ENCODE results near the gene RXRA. TPM values are rescaled to one million over a fixed set of nuclear protein-coding genes. Genes with fewer than 3 reads are reported as not detected.

RXRA gene
- total RNA-seq: 10 to 100 TPM; 68.2 to 72.0 TPM

GRCh38 chr9:134325813-134326723 lies at the start of gene RXRA:
TSS of gene RXRA (plus strand) at chr9:134326455. CDS start at chr9:134326632, 177 bp downstream.
- Histone ChIP-seq H3K4me1 (peaks cover 30% of the 10 kb centered on the region), H3K36me3 (no peaks in the 10 kb centered on the region), H3K27me3 (no peaks in the 10 kb centered on the region), H3K4me3 (peak within 1 kb of the TSS; percentile 80), H3K9ac (ENCODE audit: low read depth in 2 of 2, low read length in 2 of 2) (peak within 1 kb of the TSS; percentile 95 to 97), H3K9me3 (no peaks in the 10 kb centered on the region), H3K27ac (peak within 1 kb of the TSS; percentile 92)
- no peak for TF ChIP-seq CTCF (IDR thresholded peaks at IDR 0.05)
- peak; percentile 79 for DNase-seq
- intact Hi-C loops (cut with DNase I): no loop called here

GRCh38 chr9:134278286-134278685 lies 48.0 kb upstream of the RXRA start:
- no peaks in the 10 kb centered on the region for H3K9me3 ChIP-seq
- no peaks in the 10 kb centered on the region for H3K27me3 ChIP-seq
- no peaks in the 10 kb centered on the region for H3K36me3 ChIP-seq
- intact Hi-C loops (cut with DNase I): no loop called here
- H3K4me1 ChIP-seq: no peaks in the 10 kb centered on the region
- TF ChIP-seq CTCF (IDR thresholded peaks at IDR 0.05): no peak
- no peak overlapping the region for H3K27ac ChIP-seq
- DNase-seq: no peak
- no peak overlapping the region for H3K9ac ChIP-seq (ENCODE audit: low read depth in 2 of 2, low read length in 2 of 2)
- H3K4me3 ChIP-seq: no peak overlapping the region

- no peak overlapping the region for H3K9ac ChIP-seq (ENCODE audit: low read depth in 2 of 2, low read length in 2 of 2)
- no peak for DNase-seq
- H3K27ac ChIP-seq: no peak overlapping the region
- H3K4me3 ChIP-seq: no peak overlapping the region
- TF ChIP-seq CTCF (IDR thresholded peaks at IDR 0.05): no peak
- H3K27me3 ChIP-seq: no peaks in the 10 kb centered on the region
- H3K9me3 ChIP-seq: no peaks in the 10 kb centered on the region
- no peaks in the 10 kb centered on the region for H3K4me1 ChIP-seq
- intact Hi-C loops (cut with DNase I): no loop called here
- no peaks in the 10 kb centered on the region for H3K36me3 ChIP-seq
These were observed 47.1 kb upstream of the RXRA start for GRCh38 chr9:134278974-134279640.

- H3K9ac ChIP-seq (ENCODE audit: low read depth in 2 of 2, low read length in 2 of 2): no peak overlapping the region
- no peak overlapping the region for H3K4me3 ChIP-seq
- H3K9me3 ChIP-seq: no peaks in the 10 kb centered on the region
- no peaks in the 10 kb centered on the region for H3K27me3 ChIP-seq
- H3K27ac ChIP-seq: no peak overlapping the region
- intact Hi-C loops (cut with DNase I): no loop called here
- no peaks in the 10 kb centered on the region for H3K36me3 ChIP-seq
- H3K4me1 ChIP-seq: no peaks in the 10 kb centered on the region
- DNase-seq: no peak
- no peak for TF ChIP-seq CTCF (IDR thresholded peaks at IDR 0.05)
These were observed 44.1 kb upstream of the RXRA start for GRCh38 chr9:134282138-134282650.

- Histone ChIP-seq H3K4me3 (no peak overlapping the region), H3K9me3 (no peaks in the 10 kb centered on the region), H3K4me1 (no peaks in the 10 kb centered on the region), H3K27ac (no peak overlapping the region), H3K27me3 (no peaks in the 10 kb centered on the region), H3K36me3 (no peaks in the 10 kb centered on the region), H3K9ac (ENCODE audit: low read depth in 2 of 2, low read length in 2 of 2) (no peak overlapping the region)
- intact Hi-C loops (cut with DNase I): no loop called here
- DNase-seq: peak; percentile 34
- TF ChIP-seq CTCF (IDR thresholded peaks at IDR 0.05): no peak
These were observed 43.1 kb upstream of the RXRA start for GRCh38 chr9:134283111-134283515.
